Nucleus accumbens (tissue), 56 donors: Measurements from ENCODE around the gene TMPRSS7.

Source experiments
- DNase-seq, 56 donors: peaks; one replicate each; lab custom pipeline; 2025; lab: John Stamatoyannopoulos, UW

The TMPRSS7 gene

DNA sequence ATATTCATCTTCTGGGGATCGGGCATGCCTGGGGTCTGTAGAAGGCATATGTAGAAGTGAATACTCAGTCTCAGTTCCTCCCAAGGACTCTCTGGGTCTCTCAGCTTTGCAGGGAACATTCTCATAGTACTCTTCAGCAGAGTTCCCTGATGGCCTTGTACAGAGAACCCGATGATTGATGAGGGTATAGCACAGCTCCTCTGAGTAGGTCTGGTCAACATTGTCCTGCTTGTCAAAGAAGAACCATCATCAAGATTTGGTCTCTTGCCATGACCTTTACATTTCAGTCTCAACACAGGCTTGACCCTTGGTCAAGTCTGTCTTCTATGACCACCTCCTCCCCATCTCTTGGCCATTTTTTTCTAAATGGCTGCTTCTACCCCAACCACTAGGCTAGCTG lies 89.0 kb downstream of the TMPRSS7 start:
- DNase-seq, result no peak

DNA sequence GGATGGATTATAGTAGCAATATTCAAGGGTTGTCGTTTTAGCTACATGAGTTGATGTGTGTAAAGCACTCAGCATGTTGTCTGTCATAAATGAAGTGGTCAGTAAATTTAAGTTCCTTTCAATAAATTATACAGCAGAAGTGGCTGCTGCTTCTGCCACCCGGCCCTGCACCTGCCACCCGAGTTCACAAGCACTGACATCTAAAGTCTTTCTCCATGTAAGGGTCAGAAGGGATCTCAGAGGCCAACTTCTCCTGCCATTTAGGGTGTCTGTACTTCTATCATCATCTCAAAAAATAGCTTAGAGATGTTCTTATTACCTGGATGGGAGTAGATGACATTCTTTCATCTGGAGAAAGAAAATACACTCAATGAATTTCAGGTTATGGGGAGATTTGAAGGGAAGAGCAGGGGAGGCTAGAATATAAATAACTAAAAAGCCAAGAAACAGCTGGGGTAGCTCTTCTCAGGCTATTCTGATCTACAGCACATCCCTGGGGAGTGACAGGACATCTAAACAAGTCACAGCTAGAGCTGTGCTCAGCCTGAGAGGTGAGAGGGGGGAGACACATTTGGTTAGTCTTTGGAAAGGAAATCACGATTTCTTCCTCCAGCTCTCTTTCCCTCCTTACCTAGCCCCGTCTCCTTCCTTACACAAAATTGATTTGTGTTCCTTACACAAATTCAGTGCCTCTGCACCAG lies 90.5 kb downstream of the TMPRSS7 start:
- no peak for DNase-seq

DNA sequence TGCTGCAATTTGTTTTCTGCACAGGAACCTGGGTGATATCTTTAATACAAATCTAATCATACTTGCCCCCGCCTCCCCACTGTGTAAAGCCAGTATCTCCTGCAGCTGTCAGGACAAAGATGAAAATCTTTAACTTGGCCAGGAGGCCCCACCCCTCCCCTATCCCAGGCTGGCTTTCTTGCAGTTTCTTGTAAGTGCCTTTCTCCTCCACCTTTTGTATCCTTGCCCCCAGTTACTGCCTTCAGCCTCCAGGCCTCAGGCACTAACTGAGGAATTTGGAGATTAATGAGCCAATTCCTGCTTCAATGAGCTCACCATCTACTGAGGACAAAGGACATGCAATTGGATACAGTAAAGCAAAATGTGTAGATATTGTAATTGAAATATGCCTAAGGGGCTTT lies 92.0 kb downstream of the TMPRSS7 start:
- DNase-seq, result no peak

DNA sequence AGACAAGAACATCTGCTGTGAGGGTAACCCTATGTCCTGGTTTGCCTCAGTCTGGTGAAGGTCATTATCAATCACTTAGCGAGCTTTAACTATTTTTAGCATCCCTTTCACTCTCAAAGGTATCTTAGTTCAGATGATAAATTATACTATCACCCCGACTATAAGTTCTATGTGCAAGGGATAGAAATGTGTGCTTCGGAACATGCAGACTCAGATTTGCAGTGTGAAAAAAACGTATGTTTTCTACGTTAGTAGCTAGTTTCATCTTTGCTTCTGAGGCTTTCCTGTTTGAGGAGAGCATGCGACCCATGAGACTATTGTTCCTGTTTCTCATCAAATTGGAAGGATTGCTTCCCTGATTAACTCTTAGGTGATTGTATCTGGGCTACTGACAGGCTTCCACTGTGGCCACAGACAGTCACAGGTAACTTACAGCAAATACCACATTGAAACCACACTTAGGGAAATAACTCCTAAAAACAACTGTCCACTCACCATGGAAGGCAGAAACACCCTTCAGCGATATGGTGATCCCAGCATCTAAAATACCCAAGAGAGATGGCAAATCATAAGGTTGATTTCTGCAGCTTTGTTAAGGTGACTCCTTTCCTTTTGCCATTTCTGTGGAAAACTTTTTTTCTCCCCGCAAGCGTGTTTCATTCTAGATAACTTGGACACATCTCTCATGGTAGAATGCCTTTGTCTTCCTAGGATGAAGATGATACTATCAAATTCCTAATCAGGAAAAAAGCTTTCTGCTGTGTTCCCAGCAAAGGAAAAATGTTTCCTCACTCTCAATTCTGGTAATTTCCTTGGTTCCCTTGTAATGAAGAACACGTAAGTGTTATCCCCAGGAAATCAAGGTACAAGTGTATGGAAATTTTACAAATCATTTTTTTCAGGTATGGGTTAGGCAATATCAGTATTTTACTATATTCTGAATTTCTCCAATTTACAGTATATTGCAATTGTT lies 93.3 kb downstream of the TMPRSS7 start:
- no peak for DNase-seq

DNA sequence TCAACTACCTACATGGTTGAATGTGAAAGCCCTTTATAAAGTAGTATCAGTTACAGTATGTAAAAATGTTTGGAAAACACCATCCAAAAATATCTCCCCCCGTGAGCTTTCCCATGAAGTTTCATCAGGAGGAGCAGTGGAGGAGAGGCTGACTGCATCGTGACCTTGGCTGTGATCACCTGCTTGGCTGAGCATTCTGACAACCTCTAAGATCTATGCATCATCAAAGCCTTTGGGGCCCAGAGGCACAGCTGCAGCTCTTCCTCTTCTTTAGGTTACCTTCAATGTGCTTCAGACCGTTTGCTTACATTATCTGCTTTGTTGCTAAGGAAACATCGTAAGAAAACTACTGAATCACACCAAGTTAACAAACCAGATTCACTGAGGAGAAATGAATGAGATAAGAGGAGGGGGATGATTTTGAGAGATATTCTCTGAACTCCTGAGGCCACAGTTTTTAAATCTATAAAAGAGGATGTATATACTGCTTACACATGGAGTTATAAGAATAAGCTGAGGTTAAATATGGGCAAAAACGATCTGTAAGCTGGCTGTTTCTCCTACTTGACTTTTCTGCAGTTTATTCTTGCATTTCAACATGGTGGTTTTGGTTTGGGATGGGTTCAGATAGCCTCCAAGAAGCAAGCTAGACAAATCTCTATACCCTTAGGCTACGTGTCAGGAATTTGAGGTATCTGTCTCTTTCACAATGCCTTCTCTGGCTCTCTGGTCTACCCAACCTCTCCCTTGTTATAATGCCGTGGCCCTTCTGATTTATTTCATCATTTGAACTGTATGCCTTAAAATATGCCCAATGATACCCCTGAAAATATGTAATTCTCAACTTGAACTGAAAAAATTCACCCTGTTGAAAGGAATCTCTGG lies 94.5 kb downstream of the TMPRSS7 start:
- no peak for DNase-seq

DNA sequence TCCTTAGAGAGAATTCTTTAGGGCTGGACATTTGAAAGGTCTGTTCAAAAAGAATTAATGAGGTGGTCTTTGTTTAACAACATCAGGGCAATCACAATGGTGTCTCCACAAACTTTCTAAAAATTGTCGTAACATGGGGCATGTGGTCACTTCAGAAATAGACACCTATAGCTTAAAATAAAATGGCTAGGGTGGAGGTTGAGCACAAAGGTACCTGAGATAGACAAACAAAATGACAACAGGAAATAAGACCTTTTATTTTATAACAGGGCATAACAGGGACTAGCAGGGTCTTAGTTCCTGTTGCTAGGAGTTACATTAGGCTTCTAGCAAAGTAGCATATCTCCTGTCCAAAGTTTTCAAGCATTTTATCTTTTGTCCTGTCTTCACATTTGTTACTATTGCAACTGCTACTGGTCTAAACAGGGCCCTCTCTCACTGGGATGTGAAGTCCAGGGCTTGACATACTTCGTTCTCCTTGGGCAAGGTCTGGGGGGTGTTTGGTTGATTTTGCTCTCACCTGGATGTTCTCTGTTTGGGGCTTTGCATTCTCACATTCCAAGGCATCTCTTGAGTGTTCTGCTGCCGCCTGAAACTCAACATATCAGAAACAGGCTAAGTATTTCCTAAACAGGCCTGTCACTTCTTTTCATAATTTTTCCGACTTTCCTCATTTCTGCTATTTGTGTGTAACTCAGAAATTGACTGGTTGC lies 95.5 kb downstream of the TMPRSS7 start:
- no peak for DNase-seq

DNA sequence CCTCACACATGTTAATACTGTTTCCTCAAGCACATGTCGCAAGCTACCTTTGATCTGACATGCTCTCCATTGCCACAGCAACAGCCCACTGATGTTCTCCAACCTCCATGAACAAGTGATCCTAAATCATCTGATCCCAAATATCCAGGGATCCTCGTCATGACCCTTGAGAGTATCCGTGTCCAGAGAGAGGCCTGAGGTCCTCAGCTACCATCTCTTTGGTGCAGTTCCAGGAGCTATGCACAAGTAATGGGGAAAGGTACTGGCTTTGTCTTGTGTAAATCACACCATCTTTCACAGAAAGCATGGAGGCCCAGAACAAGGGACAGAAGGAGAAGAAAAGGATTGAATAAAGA lies 96.1 kb downstream of the TMPRSS7 start:
- no peak for DNase-seq
